Upper lobe of left lung (tissue), 6 donors: ENCODE data around the gene PILRB. TPM values are rescaled to one million over a fixed set of nuclear protein-coding genes. Genes with fewer than 3 reads are reported as not detected.
"Not testable (repeated sequence)": the region's sequence is repeated elsewhere in the genome, so short reads cannot be mapped to it uniquely, and the experiment has no call there.

Experiments
- ATAC-seq, 2 donors: fragments of 200-7000 bp; cut with Tn5 transposase; one replicate each; pipeline ENCODE4 v1.9.1; 2022; ENCODE audit warnings: mild to moderate bottlenecking in 2 of 2, moderate library complexity in 2 of 2; ENCODE audit not compliant: low FRiP score in 2 of 2
- DNase-seq, 2 donors: peaks; one replicate each; pipeline ENCODE4 v3.0.0-alpha.2; 2019 to 2020
- H3K27ac ChIP-seq, 4 donors: fragments of 200-600 bp; sonication (generic); one replicate each; pipeline ENCODE4 v1.5.1; 2016 to 2019
- H3K27me3 ChIP-seq, 4 donors: fragments of 200-600 bp; sonication (generic); one replicate each; pipeline ENCODE4 v1.5.1; 2017 to 2019
- H3K36me3 ChIP-seq, 4 donors: fragments of 200-600 bp; sonication (generic); one replicate each; pipeline ENCODE4 v1.5.1; 2016 to 2019
- H3K4me1 ChIP-seq, 4 donors: fragments of 200-600 bp; sonication (generic); one replicate each; pipeline ENCODE4 v1.5.1; 2018 to 2019
- H3K4me3 ChIP-seq, 4 donors: fragments of 200-600 bp; sonication (generic); one replicate each; pipeline ENCODE4 v1.5.1; 2017 to 2019; ENCODE audit warnings: mild to moderate bottlenecking in 2 of 4, moderate library complexity in 1 of 4
- H3K9me3 ChIP-seq, 4 donors: fragments of 200-600 bp; sonication (generic); one replicate each; pipeline ENCODE4 v1.5.1; 2018 to 2019
- EP300 ChIP-seq, 4 donors: sonication (generic); formaldehyde crosslinking; IDR thresholded peaks; one replicate each; pipeline ENCODE4 v1.5.1; 2017; ENCODE audit warnings: antibody characterized with exemption in 4 of 4, control low read depth in 2 of 4
- POLR2A ChIP-seq, 4 donors: fragments of 450-650 bp; IDR thresholded peaks; one replicate each; pipeline ENCODE4 v1.5.1; 2016 to 2017; ENCODE audit warnings: antibody characterized with exemption in 4 of 4, mild to moderate bottlenecking in 2 of 4
- POLR2AphosphoS5 ChIP-seq, 2 donors: sonication (generic); formaldehyde crosslinking; IDR thresholded peaks; one replicate each; pipeline ENCODE4 v1.5.1; 2017; ENCODE audit warnings: antibody characterized with exemption in 2 of 2
- WGBS, 2 donors: methylation state at CpG; one replicate each; pipeline ENCODE4 v1.1.5; 2017 to 2018; 5-methylcytosine and 5-hydroxymethylcytosine counted together
- total RNA-seq, 6 donors: library from RNA; depleted of rRNA in 4 of 6; stranded (reverse); fragments of >200 nt in 4 of 6; gene quantifications; one replicate each; pipeline versions ENCODE4 v1.1.0 to v1.2.1, GENCODE V29; 2016 to 2021
- TF ChIP-seq, protein P1 (sequence below), 6 experiments: fragments of 450-650 bp in 4 of 6; fragments of 200-600 bp in 2 of 6; sonication (generic) in 2 of 6; IDR thresholded peaks; one replicate each; pipeline ENCODE4 v1.5.1; 2016 to 2019; ENCODE audit warnings: antibody characterized with exemption in 6 of 6
- donor health status: DM: no; HTN: no; CAD: no; lungs with moderate emphysema.
- donor health status: DM: no; HTN: yes; CAD: no; lungs with severe emphysema.

The PILRB gene
- total RNA-seq, 6 donors from 2014 or later: 18.4 to 259 (median 39.9) TPM

- Histone ChIP-seq H3K27ac (no peak overlapping the region), H3K4me3 (no peak overlapping the region), H3K4me1 (peaks cover 9 to 18% (median 12%) of the 10 kb centered on the region in 4 donors), H3K36me3 (no peaks in the 10 kb centered on the region), H3K27me3 (no peaks in the 10 kb centered on the region), H3K9me3 (no peaks in the 10 kb centered on the region)
- TF ChIP-seq EP300 (IDR thresholded peaks at IDR 0.05) (no peak), POLR2A (IDR thresholded peaks at IDR 0.05) (no peak), POLR2AphosphoS5 (IDR thresholded peaks at IDR 0.05) (no peak)
- TF ChIP-seq, protein P1, sequence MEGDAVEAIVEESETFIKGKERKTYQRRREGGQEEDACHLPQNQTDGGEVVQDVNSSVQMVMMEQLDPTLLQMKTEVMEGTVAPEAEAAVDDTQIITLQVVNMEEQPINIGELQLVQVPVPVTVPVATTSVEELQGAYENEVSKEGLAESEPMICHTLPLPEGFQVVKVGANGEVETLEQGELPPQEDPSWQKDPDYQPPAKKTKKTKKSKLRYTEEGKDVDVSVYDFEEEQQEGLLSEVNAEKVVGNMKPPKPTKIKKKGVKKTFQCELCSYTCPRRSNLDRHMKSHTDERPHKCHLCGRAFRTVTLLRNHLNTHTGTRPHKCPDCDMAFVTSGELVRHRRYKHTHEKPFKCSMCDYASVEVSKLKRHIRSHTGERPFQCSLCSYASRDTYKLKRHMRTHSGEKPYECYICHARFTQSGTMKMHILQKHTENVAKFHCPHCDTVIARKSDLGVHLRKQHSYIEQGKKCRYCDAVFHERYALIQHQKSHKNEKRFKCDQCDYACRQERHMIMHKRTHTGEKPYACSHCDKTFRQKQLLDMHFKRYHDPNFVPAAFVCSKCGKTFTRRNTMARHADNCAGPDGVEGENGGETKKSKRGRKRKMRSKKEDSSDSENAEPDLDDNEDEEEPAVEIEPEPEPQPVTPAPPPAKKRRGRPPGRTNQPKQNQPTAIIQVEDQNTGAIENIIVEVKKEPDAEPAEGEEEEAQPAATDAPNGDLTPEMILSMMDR (IDR thresholded peaks at IDR 0.05): no peak
- ATAC-seq (no peak), DNase-seq (no peak)
- 80 to 88% methylated on average over 3 of the region's 3 CpGs for WGBS, 2 donors
These were observed 18.1 kb downstream of the PILRB start for GRCh38 chr7:100376066-100376465.

- Histone ChIP-seq H3K36me3 (no peaks in the 10 kb centered on the region), H3K27me3 (no peaks in the 10 kb centered on the region), H3K9me3 (no peaks in the 10 kb centered on the region), H3K4me1 (peaks cover 0 to 5% (median under 1%) of the 10 kb centered on the region in 4 donors), H3K27ac (peak overlapping the region in 1 of 4 donors; percentile 73), H3K4me3 (no peak overlapping the region)
- ATAC-seq (no peak), DNase-seq (no peak)
- 89 to 91% methylated on average over 4 of the region's 4 CpGs for WGBS, 2 donors
- TF ChIP-seq POLR2AphosphoS5 (IDR thresholded peaks at IDR 0.05): no peak
- TF ChIP-seq POLR2A (IDR thresholded peaks at IDR 0.05): no peak
- TF ChIP-seq, protein P1 (IDR thresholded peaks at IDR 0.05): no peak
- no peak for TF ChIP-seq EP300 (IDR thresholded peaks at IDR 0.05)
These were observed 20.3 kb downstream of the PILRB start for GRCh38 chr7:100378114-100378755.

DNA sequence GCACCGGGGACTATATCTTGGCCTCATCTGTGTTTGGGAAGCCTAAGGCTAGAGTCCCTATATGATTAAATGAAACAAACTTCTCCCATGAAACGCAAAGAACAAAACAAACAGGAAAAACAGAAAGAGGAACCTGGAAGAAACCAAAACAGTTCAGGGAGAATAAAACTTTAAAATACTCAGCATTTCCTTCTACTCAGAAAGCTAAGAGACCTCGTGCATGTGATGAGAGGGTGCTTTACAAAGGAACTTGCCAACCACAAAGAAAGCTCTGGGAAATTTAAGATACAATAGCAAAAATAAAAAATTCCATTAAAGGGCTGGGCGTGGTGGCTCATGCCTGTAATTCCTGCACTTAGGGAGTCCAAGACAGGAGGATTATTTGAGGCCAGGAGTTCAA lies 22.3 kb downstream of the PILRB start:
- peak in 1 of 2 donors; percentile 62 for ATAC-seq
- 53 to 64% methylated on average over 4 of the region's 4 CpGs for WGBS, 2 donors
- peaks cover 0 to 5% (median 0%) of the 10 kb centered on the region in 4 donors for H3K4me1 ChIP-seq
- no peaks in the 10 kb centered on the region for H3K27me3 ChIP-seq
- no peaks in the 10 kb centered on the region for H3K36me3 ChIP-seq
- peak overlapping the region; percentile 49 to 73 (median 55) for H3K27ac ChIP-seq
- no peak for DNase-seq
- TF ChIP-seq POLR2A (IDR thresholded peaks at IDR 0.05) (no peak), EP300 (IDR thresholded peaks at IDR 0.05) (no peak), POLR2AphosphoS5 (IDR thresholded peaks at IDR 0.05) (no peak)
- TF ChIP-seq, protein P1 (IDR thresholded peaks at IDR 0.05): no peak
- H3K9me3 ChIP-seq: no peaks in the 10 kb centered on the region
- no peak overlapping the region for H3K4me3 ChIP-seq

DNA sequence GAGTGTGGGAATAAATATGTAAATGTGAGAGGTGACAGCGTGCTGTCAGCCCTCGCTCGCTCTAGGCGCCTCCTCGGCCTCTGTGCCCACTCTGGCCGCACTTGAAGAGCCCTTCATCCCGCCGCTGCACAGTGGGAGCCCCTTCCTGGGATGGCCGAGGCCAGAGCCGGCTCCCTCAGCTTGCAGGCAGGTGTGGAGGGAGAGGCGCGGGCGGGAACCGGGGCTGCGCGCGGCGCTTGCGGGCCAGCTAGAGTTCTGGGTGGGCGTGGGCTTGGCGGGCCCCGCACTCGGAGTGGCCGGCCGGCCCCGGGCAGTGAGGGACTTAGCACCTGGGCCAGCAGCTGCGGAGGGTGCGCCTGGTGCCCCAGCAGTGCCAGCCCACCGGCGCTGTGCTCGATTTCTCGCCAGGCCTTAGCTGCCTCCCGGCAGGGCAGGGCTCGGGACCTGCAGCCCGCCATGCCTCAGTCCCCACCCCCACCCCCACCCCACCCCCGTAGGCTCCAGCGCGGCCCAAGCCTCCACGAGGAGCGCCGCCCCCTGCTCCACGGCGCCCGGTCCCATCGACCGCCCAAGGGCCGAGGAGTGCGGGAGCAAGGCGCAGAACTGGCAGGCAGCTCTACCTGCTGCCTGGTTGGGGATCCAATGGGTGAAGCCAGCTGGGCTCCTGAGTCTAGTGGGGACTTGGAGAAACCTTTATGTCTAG lies 23.8 kb downstream of the PILRB start:
- peak in 1 of 2 donors; percentile 81 for DNase-seq
- not testable (repeated sequence) for H3K27me3 ChIP-seq, H3K36me3 ChIP-seq, H3K4me3 ChIP-seq, H3K4me1 ChIP-seq, ATAC-seq, H3K27ac ChIP-seq, H3K9me3 ChIP-seq
- 86% methylated on average over 8 to 41 of the region's 49 CpGs for WGBS, 2 donors

GRCh38 chr7:100382234-100382853 lies 24.4 kb downstream of the PILRB start:
- not testable (repeated sequence) for H3K4me3 ChIP-seq, H3K4me1 ChIP-seq, H3K27ac ChIP-seq, H3K27me3 ChIP-seq, DNase-seq, H3K9me3 ChIP-seq, H3K36me3 ChIP-seq, ATAC-seq
- TF ChIP-seq POLR2A (IDR thresholded peaks at IDR 0.05): peak in 1 of 4 donors; percentile 34
- WGBS, 2 donors: 77 to 81% methylated on average over 8 of the region's 8 CpGs
